Gastrocnemius medialis (tissue), 4 donors: ENCODE measurements around the gene PLA2G12B.

ENCODE experiments used
- POLR2A ChIP-seq, 2 donors: fragments of 450-650 bp; IDR thresholded peaks; one replicate each; pipeline ENCODE4 v1.6.1; 2017; ENCODE audit warnings: antibody characterized with exemption in 2 of 2, mild to moderate bottlenecking in 2 of 2, moderate library complexity in 2 of 2
- TF ChIP-seq, protein P1 (sequence below), 5 experiments: fragments of 450-650 bp in 3 of 5; fragments of 200-600 bp in 2 of 5; sonication (generic) in 2 of 5; IDR thresholded peaks in 4 of 5; conservative IDR thresholded peaks in 1 of 5; 1 replicate in 4 of 5; 2 replicates in 1 of 5; pipeline ENCODE4 v1.5.1; 2016 to 2019; ENCODE audit warnings: antibody characterized with exemption in 5 of 5, mild to moderate bottlenecking in 3 of 5, moderate library complexity in 3 of 5

- TF ChIP-seq, protein P1, sequence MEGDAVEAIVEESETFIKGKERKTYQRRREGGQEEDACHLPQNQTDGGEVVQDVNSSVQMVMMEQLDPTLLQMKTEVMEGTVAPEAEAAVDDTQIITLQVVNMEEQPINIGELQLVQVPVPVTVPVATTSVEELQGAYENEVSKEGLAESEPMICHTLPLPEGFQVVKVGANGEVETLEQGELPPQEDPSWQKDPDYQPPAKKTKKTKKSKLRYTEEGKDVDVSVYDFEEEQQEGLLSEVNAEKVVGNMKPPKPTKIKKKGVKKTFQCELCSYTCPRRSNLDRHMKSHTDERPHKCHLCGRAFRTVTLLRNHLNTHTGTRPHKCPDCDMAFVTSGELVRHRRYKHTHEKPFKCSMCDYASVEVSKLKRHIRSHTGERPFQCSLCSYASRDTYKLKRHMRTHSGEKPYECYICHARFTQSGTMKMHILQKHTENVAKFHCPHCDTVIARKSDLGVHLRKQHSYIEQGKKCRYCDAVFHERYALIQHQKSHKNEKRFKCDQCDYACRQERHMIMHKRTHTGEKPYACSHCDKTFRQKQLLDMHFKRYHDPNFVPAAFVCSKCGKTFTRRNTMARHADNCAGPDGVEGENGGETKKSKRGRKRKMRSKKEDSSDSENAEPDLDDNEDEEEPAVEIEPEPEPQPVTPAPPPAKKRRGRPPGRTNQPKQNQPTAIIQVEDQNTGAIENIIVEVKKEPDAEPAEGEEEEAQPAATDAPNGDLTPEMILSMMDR (IDR thresholded peaks at IDR 0.05 in 4 of 5, conservative IDR thresholded peaks at IDR 0.05 in 1 of 5), result no peak
- TF ChIP-seq POLR2A (IDR thresholded peaks at IDR 0.05), result no peak
Measured at GRCh38 chr10:72925951-72926465, 28.6 kb downstream of the PLA2G12B start.
